SK-N-SH (cell line): Measurements from ENCODE around the gene CCDC149.

ENCODE experiments used
- CHD2 ChIP-seq: fragments of 150-350 bp; IDR thresholded peaks from 2 replicates; pipeline ENCODE4 v1.6.1; 2018; ENCODE audit warnings: low read length; ENCODE audit not compliant: partially characterized antibody
- ELF1 ChIP-seq: IDR thresholded peaks from 2 replicates; pipeline ENCODE4 v1.4.0; 2012
- EP300 ChIP-seq, 2 experiments: IDR thresholded peaks; 2 replicates each; pipeline versions ENCODE4 v1.4.0 to v1.6.1; 2012; ENCODE audit warnings: borderline replicate concordance in 1 of 2, low read depth in 1 of 2, low read length in 1 of 2
- GATA2 ChIP-seq: sonication (generic); formaldehyde crosslinking; IDR thresholded peaks from 2 replicates; pipeline ENCODE4 v1.5.0; 2020; ENCODE audit warnings: mild to moderate bottlenecking, missing genetic modification reagents
- POLR2AphosphoS5 ChIP-seq: IDR thresholded peaks from 2 replicates; pipeline ENCODE4 v1.6.1; 2012; ENCODE audit warnings: low read depth, low read length
- RFX5 ChIP-seq: IDR thresholded peaks from 2 replicates; pipeline ENCODE4 v1.6.1; 2012; ENCODE audit warnings: mild to moderate bottlenecking, improper control_type of control experiment, low read length
- YY1 ChIP-seq: IDR thresholded peaks from 2 replicates; pipeline ENCODE4 v1.4.0; 2012; ENCODE audit warnings: low read depth, mild to moderate bottlenecking
- TF ChIP-seq, protein P1 (sequence below): fragments of 200-600 bp; sonication (generic); IDR thresholded peaks from 2 replicates; pipeline ENCODE4 v1.6.1; 2017; ENCODE audit warnings: antibody characterized with exemption, mild to moderate bottlenecking, moderate library complexity

GRCh38 chr4:24910499-24910898, 2.3 kb downstream of the CCDC149 start:
- TF ChIP-seq RFX5 (no peak), POLR2AphosphoS5 (no peak), EP300 (IDR thresholded peaks at IDR 0.05; ENCODE audit: borderline replicate concordance in 1 of 2, low read depth in 1 of 2, low read length in 1 of 2) (no peak), CHD2 (no peak), ELF1 (no peak), GATA2 (CRISPR knock-in tag) (no peak), YY1 (no peak)
- TF ChIP-seq, protein P1, sequence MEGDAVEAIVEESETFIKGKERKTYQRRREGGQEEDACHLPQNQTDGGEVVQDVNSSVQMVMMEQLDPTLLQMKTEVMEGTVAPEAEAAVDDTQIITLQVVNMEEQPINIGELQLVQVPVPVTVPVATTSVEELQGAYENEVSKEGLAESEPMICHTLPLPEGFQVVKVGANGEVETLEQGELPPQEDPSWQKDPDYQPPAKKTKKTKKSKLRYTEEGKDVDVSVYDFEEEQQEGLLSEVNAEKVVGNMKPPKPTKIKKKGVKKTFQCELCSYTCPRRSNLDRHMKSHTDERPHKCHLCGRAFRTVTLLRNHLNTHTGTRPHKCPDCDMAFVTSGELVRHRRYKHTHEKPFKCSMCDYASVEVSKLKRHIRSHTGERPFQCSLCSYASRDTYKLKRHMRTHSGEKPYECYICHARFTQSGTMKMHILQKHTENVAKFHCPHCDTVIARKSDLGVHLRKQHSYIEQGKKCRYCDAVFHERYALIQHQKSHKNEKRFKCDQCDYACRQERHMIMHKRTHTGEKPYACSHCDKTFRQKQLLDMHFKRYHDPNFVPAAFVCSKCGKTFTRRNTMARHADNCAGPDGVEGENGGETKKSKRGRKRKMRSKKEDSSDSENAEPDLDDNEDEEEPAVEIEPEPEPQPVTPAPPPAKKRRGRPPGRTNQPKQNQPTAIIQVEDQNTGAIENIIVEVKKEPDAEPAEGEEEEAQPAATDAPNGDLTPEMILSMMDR: no peak
